ENCODE results near the gene AMN. TPM values are rescaled to one million over a fixed set of nuclear protein-coding genes. Genes with fewer than 3 reads are reported as not detected.
A peak's percentile ranks its signal among the peaks of the same experiment; 100 is the strongest.

AMN gene
- total RNA-seq, 1 experiment from 2014 or later = 5.6 TPM

DNA sequence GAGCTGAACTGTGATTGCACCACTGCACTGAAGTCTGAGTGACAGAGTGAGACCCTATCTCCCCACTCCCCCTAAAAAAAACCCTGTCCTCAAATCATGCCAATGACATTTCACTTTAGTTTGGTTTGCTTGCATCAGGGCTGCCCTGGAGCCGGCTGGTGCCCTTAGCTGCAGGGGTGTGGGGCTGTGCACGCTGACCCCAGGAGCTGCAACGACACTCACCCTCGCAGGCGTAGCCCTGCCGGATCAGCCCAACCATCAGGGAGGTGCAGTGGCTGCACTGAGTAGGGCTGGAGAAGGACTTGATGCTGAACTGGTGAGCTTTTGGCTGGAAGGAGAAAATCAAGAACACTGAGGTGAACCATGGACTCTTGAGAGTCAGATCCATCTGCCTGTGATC lies 29.8 kb downstream of the AMN start:
- no peak for TF ChIP-seq EZH2 (IDR thresholded peaks at IDR 0.05; ENCODE audit: borderline replicate concordance, low read depth, low read length, poor library complexity, severe bottlenecking)
- TF ChIP-seq, protein P1, sequence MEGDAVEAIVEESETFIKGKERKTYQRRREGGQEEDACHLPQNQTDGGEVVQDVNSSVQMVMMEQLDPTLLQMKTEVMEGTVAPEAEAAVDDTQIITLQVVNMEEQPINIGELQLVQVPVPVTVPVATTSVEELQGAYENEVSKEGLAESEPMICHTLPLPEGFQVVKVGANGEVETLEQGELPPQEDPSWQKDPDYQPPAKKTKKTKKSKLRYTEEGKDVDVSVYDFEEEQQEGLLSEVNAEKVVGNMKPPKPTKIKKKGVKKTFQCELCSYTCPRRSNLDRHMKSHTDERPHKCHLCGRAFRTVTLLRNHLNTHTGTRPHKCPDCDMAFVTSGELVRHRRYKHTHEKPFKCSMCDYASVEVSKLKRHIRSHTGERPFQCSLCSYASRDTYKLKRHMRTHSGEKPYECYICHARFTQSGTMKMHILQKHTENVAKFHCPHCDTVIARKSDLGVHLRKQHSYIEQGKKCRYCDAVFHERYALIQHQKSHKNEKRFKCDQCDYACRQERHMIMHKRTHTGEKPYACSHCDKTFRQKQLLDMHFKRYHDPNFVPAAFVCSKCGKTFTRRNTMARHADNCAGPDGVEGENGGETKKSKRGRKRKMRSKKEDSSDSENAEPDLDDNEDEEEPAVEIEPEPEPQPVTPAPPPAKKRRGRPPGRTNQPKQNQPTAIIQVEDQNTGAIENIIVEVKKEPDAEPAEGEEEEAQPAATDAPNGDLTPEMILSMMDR (conservative IDR thresholded peaks at IDR 0.05; ENCODE audit: low read depth, low read length) = no peak
- CTCF ChIA-PET = interaction anchor here (0.7 kb wide), 1 partner anchor 48 kb away, joined by 3 read pairs; no protein-coding TSS in a partner anchor
- intact Hi-C loops (cut with micrococcal nuclease; ENCODE audit: unreplicated experiment) = no loop called here
- Histone ChIP-seq H3K9me3 (ENCODE audit: low read depth, low read length, poor library complexity, severe bottlenecking) (no peaks in the 10 kb centered on the region), H3K27me3 (replicated peaks; ENCODE audit: insufficient read depth, low read depth, low read length, poor library complexity) (no peaks in the 10 kb centered on the region), H3K27ac (ENCODE audit: low read depth, low read length, poor library complexity, severe bottlenecking) (peak overlapping the region; percentile 61), H3K4me1 (ENCODE audit: insufficient read depth, low read length, poor library complexity, severe bottlenecking) (peaks cover 11% of the 10 kb centered on the region), H3K4me3 (ENCODE audit: low read depth, low read length, poor library complexity, severe bottlenecking) (no peak overlapping the region), H3K36me3 (ENCODE audit: insufficient read depth, low read length, poor library complexity, severe bottlenecking) (peaks cover 56% of the 10 kb centered on the region)
- POLR2A ChIA-PET (ENCODE audit: low non-redundant PET) = no interaction called here
- no TSS peak for BruUV-seq (replicated peaks)
- no peak for DNase-seq (ENCODE audit: low spot score)

DNA sequence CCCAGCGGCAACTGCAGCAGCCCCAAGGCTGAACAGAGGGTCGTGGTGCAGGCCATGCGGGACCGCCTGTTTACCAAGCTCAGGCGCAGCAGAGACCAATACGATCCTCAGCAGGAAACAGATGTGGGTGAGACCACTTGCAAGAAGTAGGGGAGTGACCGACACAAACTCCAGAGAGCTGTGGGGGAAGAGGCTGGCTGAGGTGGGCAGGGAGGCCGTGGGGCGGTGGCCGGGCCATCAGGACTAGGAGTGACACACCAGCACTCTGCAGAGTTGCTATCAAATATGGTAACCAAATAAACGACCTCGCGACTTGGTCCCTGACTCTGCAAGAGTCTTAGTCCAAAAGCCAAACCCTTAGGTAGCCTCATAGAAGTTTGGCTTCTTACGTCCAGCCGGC lies 30.6 kb downstream of the AMN start:
- POLR2A ChIA-PET (ENCODE audit: low non-redundant PET) = no interaction called here
- no TSS peak for BruUV-seq (replicated peaks)
- TF ChIP-seq EZH2 (IDR thresholded peaks at IDR 0.05; ENCODE audit: borderline replicate concordance, low read depth, low read length, poor library complexity, severe bottlenecking) = no peak
- TF ChIP-seq, protein P1 (conservative IDR thresholded peaks at IDR 0.05; ENCODE audit: low read depth, low read length) = no peak
- no peaks in the 10 kb centered on the region for H3K27me3 ChIP-seq (replicated peaks; ENCODE audit: insufficient read depth, low read depth, low read length, poor library complexity)
- DNase-seq (ENCODE audit: low spot score) = no peak
- peak overlapping the region; percentile 61 for H3K27ac ChIP-seq (ENCODE audit: low read depth, low read length, poor library complexity, severe bottlenecking)
- no peak overlapping the region for H3K4me3 ChIP-seq (ENCODE audit: low read depth, low read length, poor library complexity, severe bottlenecking)
- no peaks in the 10 kb centered on the region for H3K9me3 ChIP-seq (ENCODE audit: low read depth, low read length, poor library complexity, severe bottlenecking)
- intact Hi-C loops (cut with micrococcal nuclease; ENCODE audit: unreplicated experiment) = no loop called here
- CTCF ChIA-PET = interaction anchor here (0.6 kb wide), 1 partner anchor 620 kb away, joined by 3 read pairs; no protein-coding TSS in a partner anchor
- peaks cover 11% of the 10 kb centered on the region for H3K4me1 ChIP-seq (ENCODE audit: insufficient read depth, low read length, poor library complexity, severe bottlenecking)
- H3K36me3 ChIP-seq (ENCODE audit: insufficient read depth, low read length, poor library complexity, severe bottlenecking) = peaks cover 59% of the 10 kb centered on the region

DNA sequence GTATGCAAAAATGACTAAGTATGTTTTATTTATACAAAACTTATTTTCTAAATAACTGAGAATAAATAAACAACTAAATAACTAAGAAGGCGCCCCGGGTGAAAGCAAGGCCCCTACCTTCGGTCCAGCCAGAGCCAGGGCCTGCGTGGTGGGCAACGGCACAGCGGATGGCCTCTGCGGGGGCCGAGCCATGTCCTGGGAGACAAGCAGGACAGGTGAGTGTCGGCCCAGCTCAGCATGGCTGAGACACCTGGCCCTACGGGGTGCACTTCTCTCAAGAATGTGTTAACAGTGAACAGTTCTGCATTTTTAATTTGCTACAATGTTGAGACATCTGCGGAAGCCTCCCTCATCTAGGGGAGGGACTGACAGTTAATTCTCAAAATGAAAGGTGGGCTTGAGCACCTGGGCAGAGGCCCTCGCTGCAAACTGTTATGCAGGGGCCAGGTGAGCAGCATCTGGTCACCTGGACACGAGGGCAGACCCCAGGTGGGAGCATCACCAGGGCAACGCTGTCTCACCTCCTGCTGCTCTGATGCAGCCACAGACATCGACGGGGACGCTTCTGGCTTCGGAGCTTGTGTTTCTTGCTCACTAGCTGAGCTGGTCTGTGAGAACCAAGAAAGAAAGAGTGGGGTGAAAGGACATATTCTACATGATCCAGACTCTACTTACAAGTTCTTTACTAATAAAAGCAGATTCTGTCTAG lies 31.8 kb downstream of the AMN start:
- intact Hi-C loops (cut with micrococcal nuclease; ENCODE audit: unreplicated experiment) = no loop called here
- no peaks in the 10 kb centered on the region for H3K9me3 ChIP-seq (ENCODE audit: low read depth, low read length, poor library complexity, severe bottlenecking)
- CTCF ChIA-PET = no interaction called here
- peaks cover 59% of the 10 kb centered on the region for H3K36me3 ChIP-seq (ENCODE audit: insufficient read depth, low read length, poor library complexity, severe bottlenecking)
- POLR2A ChIA-PET (ENCODE audit: low non-redundant PET) = no interaction called here
- TF ChIP-seq, protein P1 (conservative IDR thresholded peaks at IDR 0.05; ENCODE audit: low read depth, low read length) = no peak
- TF ChIP-seq EZH2 (IDR thresholded peaks at IDR 0.05; ENCODE audit: borderline replicate concordance, low read depth, low read length, poor library complexity, severe bottlenecking) = no peak
- H3K4me1 ChIP-seq (ENCODE audit: insufficient read depth, low read length, poor library complexity, severe bottlenecking) = peaks cover 11% of the 10 kb centered on the region
- BruUV-seq (replicated peaks) = no TSS peak
- no peak for DNase-seq (ENCODE audit: low spot score)
- H3K27ac ChIP-seq (ENCODE audit: low read depth, low read length, poor library complexity, severe bottlenecking) = no peak overlapping the region
- H3K27me3 ChIP-seq (replicated peaks; ENCODE audit: insufficient read depth, low read depth, low read length, poor library complexity) = no peaks in the 10 kb centered on the region
- H3K4me3 ChIP-seq (ENCODE audit: low read depth, low read length, poor library complexity, severe bottlenecking) = no peak overlapping the region

Data from A673 (cell line).